HCT116 (cell line): ENCODE data around the gene PYGO1. TPM values are rescaled to one million over a fixed set of nuclear protein-coding genes. Genes with fewer than 3 reads are reported as not detected.

Experiments used
- ATAC-seq: fragments of 200-7000 bp; cut with Tn5 transposase; 2 replicates; pipeline ENCODE4 v1.9.1; 2020; ENCODE audit warnings: mild to moderate bottlenecking, moderate library complexity
- BruUV-seq: library from RNA; stranded (reverse); fragments of 400-500 nt; replicated peaks from 2 replicates; lab custom pipeline; 2021; lab: Mats Ljungman, UMichigan
- CTCF ChIA-PET: fragments of 300-600 bp; sonication (Branson Sonifier 250); formaldehyde crosslinking; loops from one replicate; lab custom pipeline; 2021; ENCODE audit warnings: antibody characterized with exemption; lab: Charles Lee
- POLR2A ChIA-PET: fragments of 300-600, 350-600 bp; sonication (Branson Sonifier 250); formaldehyde crosslinking; loops from one replicate; lab custom pipeline; 2021; ENCODE audit warnings: antibody characterized with exemption; lab: Charles Lee
- RAD21 ChIA-PET, 2 experiments: fragments of 300-600 bp; sonication (Branson Sonifier 250); formaldehyde crosslinking; loops; one replicate each; lab custom pipeline; 2023; ENCODE audit warnings: low total read pairs in 2 of 2; ENCODE audit not compliant: uncharacterized antibody in 2 of 2, unreplicated experiment in 2 of 2, low non-redundant PET in 1 of 2; lab: Charles Lee
- DNase-seq: peaks from one replicate; pipeline ENCODE4 v3.0.0-alpha.2; 2010; ENCODE audit warnings: low read depth, low spot score
- H2AFZ ChIP-seq: fragments of 200-600 bp; shearing (Covaris generic), sonication (generic); 2 replicates; pipeline ENCODE4 v1.6.1; 2017; ENCODE audit warnings: low read depth, mixed run types, mixed read lengths, antibody characterized with exemption, low read length; ENCODE audit not compliant: poor library complexity, severe bottlenecking
- H3K27ac ChIP-seq: 2 replicates; pipeline ENCODE4 v1.5.1; 2012; ENCODE audit warnings: low read depth, low read length
- H3K27me3 ChIP-seq: fragments of 200-600 bp; sonication (generic); 2 replicates; pipeline ENCODE4 v1.6.1; 2016; ENCODE audit warnings: mixed run types, low read length, mixed read lengths; ENCODE audit not compliant: insufficient read depth
- H3K36me3 ChIP-seq, 2 experiments: fragments of 200-500 bp in 1 of 2; fragments of 200-600 bp in 1 of 2; sonication (Bioruptor generic) in 1 of 2; sonication (generic) in 1 of 2; 2 replicates each; pipeline versions ENCODE4 v1.5.1 to v1.6.1; 2014 to 2016; ENCODE audit warnings: low read length in 2 of 2, inconsistent platforms in 1 of 2, mixed read lengths in 1 of 2, mixed run types in 1 of 2; ENCODE audit not compliant: insufficient read depth in 2 of 2, control insufficient read depth in 1 of 2
- H3K4me1 ChIP-seq, 2 experiments: fragments of 200-600 bp in 1 of 2; sonication (generic) in 1 of 2; 2 replicates each; pipeline versions ENCODE4 v1.5.1 to v1.6.1; 2012 to 2017; ENCODE audit warnings: low read length in 2 of 2, inconsistent platforms in 1 of 2, mild to moderate bottlenecking in 1 of 2, mixed read lengths in 1 of 2, mixed run types in 1 of 2, moderate library complexity in 1 of 2; ENCODE audit not compliant: insufficient read depth in 2 of 2, control insufficient read depth in 1 of 2
- H3K4me2 ChIP-seq: fragments of 200-600 bp; sonication (generic); 2 replicates; pipeline ENCODE4 v1.6.1; 2017; ENCODE audit warnings: mixed run types, low read length, mixed read lengths
- H3K4me3 ChIP-seq, 2 experiments: fragments of 200-600 bp in 1 of 2; sonication (generic) in 1 of 2; replicated peaks in 1 of 2; 2 replicates each; pipeline ENCODE4 v1.5.1; 2011 to 2016; ENCODE audit warnings: low read length in 2 of 2, control low read depth in 1 of 2, low read depth in 1 of 2, mild to moderate bottlenecking in 1 of 2, mixed read lengths in 1 of 2, mixed run types in 1 of 2
- H3K79me2 ChIP-seq: fragments of 200-600 bp; sonication (generic); 2 replicates; pipeline ENCODE4 v1.6.1; 2017; ENCODE audit warnings: mild to moderate bottlenecking, mixed run types, low read length, moderate library complexity, mixed read lengths; ENCODE audit not compliant: insufficient read depth
- H3K9ac ChIP-seq: fragments of 200-600 bp; sonication (generic); 2 replicates; pipeline ENCODE4 v1.6.1; 2016; ENCODE audit warnings: low read length, mixed read lengths
- H3K9me2 ChIP-seq: fragments of 200-600 bp; sonication (generic), shearing (Covaris generic); 2 replicates; pipeline ENCODE4 v1.6.1; 2017; ENCODE audit warnings: mixed run types, mild to moderate bottlenecking, moderate library complexity; ENCODE audit not compliant: insufficient read depth
- H3K9me3 ChIP-seq, 2 experiments: fragments of 200-500 bp in 1 of 2; fragments of 200-600 bp in 1 of 2; sonication (Bioruptor generic) in 1 of 2; sonication (generic) in 1 of 2; 2 replicates each; pipeline ENCODE4 v1.6.1; 2014 to 2017; ENCODE audit warnings: low read length in 2 of 2, mixed read lengths in 2 of 2, inconsistent platforms in 1 of 2, low read depth in 1 of 2, mild to moderate bottlenecking in 1 of 2, mixed run types in 1 of 2, moderate library complexity in 1 of 2; ENCODE audit not compliant: control insufficient read depth in 1 of 2, insufficient read depth in 1 of 2
- H4K20me1 ChIP-seq: fragments of 200-600 bp; sonication (generic), shearing (Covaris generic); 2 replicates; pipeline ENCODE4 v1.6.1; 2017; ENCODE audit warnings: mixed run types, mild to moderate bottlenecking, moderate library complexity; ENCODE audit not compliant: insufficient read depth
- CBX3 ChIP-seq: IDR thresholded peaks from 2 replicates; pipeline ENCODE4 v1.6.1; 2012; ENCODE audit warnings: low read depth
- CEBPB ChIP-seq: IDR thresholded peaks from 2 replicates; pipeline ENCODE4 v1.6.1; 2012; ENCODE audit warnings: low read depth
- EGR1 ChIP-seq: IDR thresholded peaks from 2 replicates; pipeline ENCODE4 v1.6.1; 2012; ENCODE audit warnings: low read depth
- ELF1 ChIP-seq: IDR thresholded peaks from 2 replicates; pipeline ENCODE4 v1.6.1; 2012; ENCODE audit warnings: low read depth, borderline replicate concordance
- EZH2 ChIP-seq: fragments of 200-600 bp; sonication (generic); IDR thresholded peaks from 2 replicates; pipeline ENCODE4 v1.6.1; 2017; ENCODE audit warnings: antibody characterized with exemption, mixed run types
- FOSL1 ChIP-seq: IDR thresholded peaks from 2 replicates; pipeline ENCODE4 v1.6.1; 2012; ENCODE audit warnings: low read depth
- POLR2A ChIP-seq: IDR thresholded peaks from 2 replicates; pipeline ENCODE4 v1.7.0; 2011; ENCODE audit warnings: borderline replicate concordance; ENCODE audit not compliant: insufficient read depth, insufficient read length; ENCODE audit errors: extremely low read depth
- POLR2AphosphoS5 ChIP-seq: IDR thresholded peaks from 2 replicates; pipeline ENCODE4 v1.6.1; 2011; ENCODE audit warnings: mild to moderate bottlenecking, low read depth, low read length, moderate library complexity
- SRF ChIP-seq: IDR thresholded peaks from 2 replicates; pipeline ENCODE4 v1.6.1; 2012; ENCODE audit warnings: low read depth
- YY1 ChIP-seq: IDR thresholded peaks from 2 replicates; pipeline ENCODE4 v1.6.1; 2011; ENCODE audit warnings: low read length, low read depth, moderate library complexity, mild to moderate bottlenecking; ENCODE audit not compliant: insufficient replicate concordance; ENCODE audit errors: extremely low read depth
- ZFX ChIP-seq: fragments of 450-650 bp; IDR thresholded peaks from 2 replicates; pipeline ENCODE4 v1.6.1; 2017
- ZNF274 ChIP-seq: fragments of 200-500 bp; sonication (Bioruptor generic); IDR thresholded peaks from 2 replicates; pipeline ENCODE4 v1.6.1; 2014; ENCODE audit warnings: mild to moderate bottlenecking, low read depth, low read length, inconsistent platforms
- intact Hi-C: fragments of 100-400 bp; cut with micrococcal nuclease; formaldehyde crosslinking; loops from 2 replicates; pipeline ENCODE4 v1.10.0; 2022
- total RNA-seq: library from RNA; stranded (reverse); gene quantifications from one replicate; pipeline ENCODE4 v1.2.1, GENCODE V29; 2021; ENCODE audit not compliant: unreplicated experiment
- TF ChIP-seq, protein P1 (sequence below): IDR thresholded peaks from 2 replicates; pipeline ENCODE4 v1.6.1; 2011; ENCODE audit warnings: mild to moderate bottlenecking, low read length, moderate library complexity; ENCODE audit not compliant: insufficient replicate concordance; ENCODE audit errors: extremely low read depth
- TF ChIP-seq, protein P2 (sequence below), 3 experiments: fragments of 200-600 bp in 1 of 3; sonication (generic) in 1 of 3; IDR thresholded peaks in 2 of 3; conservative IDR thresholded peaks in 1 of 3; 2 replicates each; pipeline ENCODE4 v1.5.1; 2012 to 2017; ENCODE audit warnings: low read depth in 2 of 3, low read length in 2 of 3, antibody characterized with exemption in 1 of 3, borderline replicate concordance in 1 of 3, control low read depth in 1 of 3, mild to moderate bottlenecking in 1 of 3, mixed read lengths in 1 of 3, mixed run types in 1 of 3, moderate library complexity in 1 of 3; ENCODE audit not compliant: insufficient read depth in 1 of 3
- TF ChIP-seq, protein P3 (sequence below): IDR thresholded peaks from 2 replicates; pipeline ENCODE4 v1.6.1; 2012
- TF ChIP-seq, protein P4 (sequence below): IDR thresholded peaks from 2 replicates; pipeline ENCODE4 v1.6.1; 2012; ENCODE audit warnings: low read depth

Gene PYGO1
- total RNA-seq, 1 experiment from 2014 or later, result 0.34 TPM

DNA sequence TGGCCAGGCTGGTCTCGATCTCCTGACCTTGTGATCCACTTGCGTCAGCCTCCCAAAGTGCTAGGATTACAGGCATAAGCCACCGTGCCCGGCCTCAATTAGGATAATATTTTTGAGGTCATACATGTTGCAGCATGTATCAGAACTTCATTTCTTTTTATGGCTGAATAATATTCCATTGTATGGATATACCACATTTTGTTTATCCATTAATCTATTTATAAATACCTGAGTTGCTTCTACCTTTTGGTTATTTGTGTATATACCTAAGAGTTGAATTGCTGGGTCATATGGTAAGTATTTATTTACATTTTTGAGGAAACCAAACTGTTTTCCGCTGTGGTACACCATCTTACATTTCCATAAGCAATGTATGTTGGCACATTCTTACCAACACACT, 18.1 kb upstream of the PYGO1 start:
- CTCF ChIA-PET, result no interaction called here
- no TSS peak for BruUV-seq

More for the DNA sequence above, 18.1 kb upstream of the PYGO1 start:
- H3K4me3 ChIP-seq, result no peak overlapping the region
- intact Hi-C loops, result no loop called here
- RAD21 ChIA-PET, result no interaction called here
- H3K9me3 ChIP-seq, result no peaks in the 10 kb centered on the region
- H3K36me3 ChIP-seq, result no peaks in the 10 kb centered on the region
- H3K79me2 ChIP-seq, result no peaks in the 10 kb centered on the region
- no peaks in the 10 kb centered on the region for H4K20me1 ChIP-seq
- no peak overlapping the region for H2AFZ ChIP-seq
- H3K9me2 ChIP-seq, result no peaks in the 10 kb centered on the region
- TF ChIP-seq EGR1 (no peak), CBX3 (no peak), YY1 (no peak), CEBPB (no peak), ZFX (no peak), ELF1 (no peak), POLR2AphosphoS5 (no peak), POLR2A (no peak), EZH2 (no peak), SRF (no peak), FOSL1 (no peak), ZNF274 (no peak)
- TF ChIP-seq, protein P1, sequence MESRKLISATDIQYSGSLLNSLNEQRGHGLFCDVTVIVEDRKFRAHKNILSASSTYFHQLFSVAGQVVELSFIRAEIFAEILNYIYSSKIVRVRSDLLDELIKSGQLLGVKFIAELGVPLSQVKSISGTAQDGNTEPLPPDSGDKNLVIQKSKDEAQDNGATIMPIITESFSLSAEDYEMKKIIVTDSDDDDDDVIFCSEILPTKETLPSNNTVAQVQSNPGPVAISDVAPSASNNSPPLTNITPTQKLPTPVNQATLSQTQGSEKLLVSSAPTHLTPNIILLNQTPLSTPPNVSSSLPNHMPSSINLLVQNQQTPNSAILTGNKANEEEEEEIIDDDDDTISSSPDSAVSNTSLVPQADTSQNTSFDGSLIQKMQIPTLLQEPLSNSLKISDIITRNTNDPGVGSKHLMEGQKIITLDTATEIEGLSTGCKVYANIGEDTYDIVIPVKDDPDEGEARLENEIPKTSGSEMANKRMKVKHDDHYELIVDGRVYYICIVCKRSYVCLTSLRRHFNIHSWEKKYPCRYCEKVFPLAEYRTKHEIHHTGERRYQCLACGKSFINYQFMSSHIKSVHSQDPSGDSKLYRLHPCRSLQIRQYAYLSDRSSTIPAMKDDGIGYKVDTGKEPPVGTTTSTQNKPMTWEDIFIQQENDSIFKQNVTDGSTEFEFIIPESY, result no peak
- TF ChIP-seq, protein P2, sequence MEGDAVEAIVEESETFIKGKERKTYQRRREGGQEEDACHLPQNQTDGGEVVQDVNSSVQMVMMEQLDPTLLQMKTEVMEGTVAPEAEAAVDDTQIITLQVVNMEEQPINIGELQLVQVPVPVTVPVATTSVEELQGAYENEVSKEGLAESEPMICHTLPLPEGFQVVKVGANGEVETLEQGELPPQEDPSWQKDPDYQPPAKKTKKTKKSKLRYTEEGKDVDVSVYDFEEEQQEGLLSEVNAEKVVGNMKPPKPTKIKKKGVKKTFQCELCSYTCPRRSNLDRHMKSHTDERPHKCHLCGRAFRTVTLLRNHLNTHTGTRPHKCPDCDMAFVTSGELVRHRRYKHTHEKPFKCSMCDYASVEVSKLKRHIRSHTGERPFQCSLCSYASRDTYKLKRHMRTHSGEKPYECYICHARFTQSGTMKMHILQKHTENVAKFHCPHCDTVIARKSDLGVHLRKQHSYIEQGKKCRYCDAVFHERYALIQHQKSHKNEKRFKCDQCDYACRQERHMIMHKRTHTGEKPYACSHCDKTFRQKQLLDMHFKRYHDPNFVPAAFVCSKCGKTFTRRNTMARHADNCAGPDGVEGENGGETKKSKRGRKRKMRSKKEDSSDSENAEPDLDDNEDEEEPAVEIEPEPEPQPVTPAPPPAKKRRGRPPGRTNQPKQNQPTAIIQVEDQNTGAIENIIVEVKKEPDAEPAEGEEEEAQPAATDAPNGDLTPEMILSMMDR (IDR thresholded peaks at IDR 0.05 in 2 of 3, conservative IDR thresholded peaks at IDR 0.05 in 1 of 3; ENCODE audit: borderline replicate concordance in 1 of 3, insufficient read depth in 1 of 3, low read depth in 2 of 3, low read length in 2 of 3), result no peak
- TF ChIP-seq, protein P3, sequence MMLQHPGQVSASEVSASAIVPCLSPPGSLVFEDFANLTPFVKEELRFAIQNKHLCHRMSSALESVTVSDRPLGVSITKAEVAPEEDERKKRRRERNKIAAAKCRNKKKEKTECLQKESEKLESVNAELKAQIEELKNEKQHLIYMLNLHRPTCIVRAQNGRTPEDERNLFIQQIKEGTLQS, result no peak
- TF ChIP-seq, protein P4, sequence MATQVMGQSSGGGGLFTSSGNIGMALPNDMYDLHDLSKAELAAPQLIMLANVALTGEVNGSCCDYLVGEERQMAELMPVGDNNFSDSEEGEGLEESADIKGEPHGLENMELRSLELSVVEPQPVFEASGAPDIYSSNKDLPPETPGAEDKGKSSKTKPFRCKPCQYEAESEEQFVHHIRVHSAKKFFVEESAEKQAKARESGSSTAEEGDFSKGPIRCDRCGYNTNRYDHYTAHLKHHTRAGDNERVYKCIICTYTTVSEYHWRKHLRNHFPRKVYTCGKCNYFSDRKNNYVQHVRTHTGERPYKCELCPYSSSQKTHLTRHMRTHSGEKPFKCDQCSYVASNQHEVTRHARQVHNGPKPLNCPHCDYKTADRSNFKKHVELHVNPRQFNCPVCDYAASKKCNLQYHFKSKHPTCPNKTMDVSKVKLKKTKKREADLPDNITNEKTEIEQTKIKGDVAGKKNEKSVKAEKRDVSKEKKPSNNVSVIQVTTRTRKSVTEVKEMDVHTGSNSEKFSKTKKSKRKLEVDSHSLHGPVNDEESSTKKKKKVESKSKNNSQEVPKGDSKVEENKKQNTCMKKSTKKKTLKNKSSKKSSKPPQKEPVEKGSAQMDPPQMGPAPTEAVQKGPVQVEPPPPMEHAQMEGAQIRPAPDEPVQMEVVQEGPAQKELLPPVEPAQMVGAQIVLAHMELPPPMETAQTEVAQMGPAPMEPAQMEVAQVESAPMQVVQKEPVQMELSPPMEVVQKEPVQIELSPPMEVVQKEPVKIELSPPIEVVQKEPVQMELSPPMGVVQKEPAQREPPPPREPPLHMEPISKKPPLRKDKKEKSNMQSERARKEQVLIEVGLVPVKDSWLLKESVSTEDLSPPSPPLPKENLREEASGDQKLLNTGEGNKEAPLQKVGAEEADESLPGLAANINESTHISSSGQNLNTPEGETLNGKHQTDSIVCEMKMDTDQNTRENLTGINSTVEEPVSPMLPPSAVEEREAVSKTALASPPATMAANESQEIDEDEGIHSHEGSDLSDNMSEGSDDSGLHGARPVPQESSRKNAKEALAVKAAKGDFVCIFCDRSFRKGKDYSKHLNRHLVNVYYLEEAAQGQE, result no peak
- TF ChIP-seq, all 23 proteins: peak for 0
- no peak overlapping the region for H3K4me2 ChIP-seq
- ATAC-seq, result no peak
- POLR2A ChIA-PET, result no interaction called here
- no peaks in the 10 kb centered on the region for H3K27me3 ChIP-seq
- no peak for DNase-seq
- H3K4me1 ChIP-seq, result no peaks in the 10 kb centered on the region
- no peak overlapping the region for H3K9ac ChIP-seq
- H3K27ac ChIP-seq, result no peak overlapping the region
